ENCODE results near the gene SGMS1.

- TF ChIP-seq, protein P1, sequence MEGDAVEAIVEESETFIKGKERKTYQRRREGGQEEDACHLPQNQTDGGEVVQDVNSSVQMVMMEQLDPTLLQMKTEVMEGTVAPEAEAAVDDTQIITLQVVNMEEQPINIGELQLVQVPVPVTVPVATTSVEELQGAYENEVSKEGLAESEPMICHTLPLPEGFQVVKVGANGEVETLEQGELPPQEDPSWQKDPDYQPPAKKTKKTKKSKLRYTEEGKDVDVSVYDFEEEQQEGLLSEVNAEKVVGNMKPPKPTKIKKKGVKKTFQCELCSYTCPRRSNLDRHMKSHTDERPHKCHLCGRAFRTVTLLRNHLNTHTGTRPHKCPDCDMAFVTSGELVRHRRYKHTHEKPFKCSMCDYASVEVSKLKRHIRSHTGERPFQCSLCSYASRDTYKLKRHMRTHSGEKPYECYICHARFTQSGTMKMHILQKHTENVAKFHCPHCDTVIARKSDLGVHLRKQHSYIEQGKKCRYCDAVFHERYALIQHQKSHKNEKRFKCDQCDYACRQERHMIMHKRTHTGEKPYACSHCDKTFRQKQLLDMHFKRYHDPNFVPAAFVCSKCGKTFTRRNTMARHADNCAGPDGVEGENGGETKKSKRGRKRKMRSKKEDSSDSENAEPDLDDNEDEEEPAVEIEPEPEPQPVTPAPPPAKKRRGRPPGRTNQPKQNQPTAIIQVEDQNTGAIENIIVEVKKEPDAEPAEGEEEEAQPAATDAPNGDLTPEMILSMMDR (IDR thresholded peaks at IDR 0.05): no peak
- TF ChIP-seq POLR2A (IDR thresholded peaks at IDR 0.05) (no peak), EP300 (IDR thresholded peaks at IDR 0.05) (no peak)
These were observed 159.7 kb downstream of the SGMS1 start for GRCh38 chr10:50464004-50464409.
